OCI-LY7 (cell line): Measurements from ENCODE around the gene ABCA13.

Source experiments
- EZH2phosphoT487 ChIP-seq: fragments of 200-600 bp; sonication (generic); IDR thresholded peaks from 2 replicates; pipeline ENCODE4 v1.6.1; 2018; ENCODE audit warnings: low read depth, borderline replicate concordance, mild to moderate bottlenecking, mixed run types, antibody characterized with exemption, low read length, moderate library complexity, mixed read lengths
- TF ChIP-seq, protein P1 (sequence below): fragments of 200-600 bp; sonication (generic); conservative IDR thresholded peaks from 2 replicates; pipeline ENCODE4 v1.5.1; 2014; ENCODE audit warnings: mild to moderate bottlenecking, antibody characterized with exemption, low read length, moderate library complexity, mixed read lengths

DNA sequence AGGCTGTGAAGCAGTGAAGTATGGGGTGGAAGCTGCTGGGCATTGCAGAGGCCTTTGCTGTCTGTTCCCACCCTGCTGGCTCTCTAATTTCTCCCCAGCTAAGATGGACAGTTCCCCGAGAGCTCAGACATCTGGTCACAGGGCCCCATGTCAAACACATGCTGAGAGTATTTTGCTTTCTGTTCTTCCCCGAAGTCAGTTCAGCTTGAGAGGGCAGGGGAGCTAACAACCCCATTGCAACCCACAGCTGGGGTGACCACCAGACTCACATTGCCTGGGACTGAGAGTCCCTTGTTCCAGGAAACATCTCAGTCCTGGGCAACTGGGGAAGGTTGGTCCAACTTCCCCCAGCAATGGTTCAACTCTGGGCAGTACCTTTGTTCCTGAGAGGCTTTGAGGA, 52.8 kb downstream of the ABCA13 start:
- TF ChIP-seq, protein P1, sequence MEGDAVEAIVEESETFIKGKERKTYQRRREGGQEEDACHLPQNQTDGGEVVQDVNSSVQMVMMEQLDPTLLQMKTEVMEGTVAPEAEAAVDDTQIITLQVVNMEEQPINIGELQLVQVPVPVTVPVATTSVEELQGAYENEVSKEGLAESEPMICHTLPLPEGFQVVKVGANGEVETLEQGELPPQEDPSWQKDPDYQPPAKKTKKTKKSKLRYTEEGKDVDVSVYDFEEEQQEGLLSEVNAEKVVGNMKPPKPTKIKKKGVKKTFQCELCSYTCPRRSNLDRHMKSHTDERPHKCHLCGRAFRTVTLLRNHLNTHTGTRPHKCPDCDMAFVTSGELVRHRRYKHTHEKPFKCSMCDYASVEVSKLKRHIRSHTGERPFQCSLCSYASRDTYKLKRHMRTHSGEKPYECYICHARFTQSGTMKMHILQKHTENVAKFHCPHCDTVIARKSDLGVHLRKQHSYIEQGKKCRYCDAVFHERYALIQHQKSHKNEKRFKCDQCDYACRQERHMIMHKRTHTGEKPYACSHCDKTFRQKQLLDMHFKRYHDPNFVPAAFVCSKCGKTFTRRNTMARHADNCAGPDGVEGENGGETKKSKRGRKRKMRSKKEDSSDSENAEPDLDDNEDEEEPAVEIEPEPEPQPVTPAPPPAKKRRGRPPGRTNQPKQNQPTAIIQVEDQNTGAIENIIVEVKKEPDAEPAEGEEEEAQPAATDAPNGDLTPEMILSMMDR = no peak
- no peak for TF ChIP-seq EZH2phosphoT487
